HG02943 (cell line): ENCODE measurements around the gene ATPAF2.

Experiments used
- ATAC-seq: cut with Tn5 transposase; IDR thresholded peaks from one replicate; pipeline ENCODE4 v1.9.1; 2021; ENCODE audit warnings: mild to moderate bottlenecking, low read depth, moderate library complexity; ENCODE audit not compliant: unreplicated experiment

Gene ATPAF2

DNA sequence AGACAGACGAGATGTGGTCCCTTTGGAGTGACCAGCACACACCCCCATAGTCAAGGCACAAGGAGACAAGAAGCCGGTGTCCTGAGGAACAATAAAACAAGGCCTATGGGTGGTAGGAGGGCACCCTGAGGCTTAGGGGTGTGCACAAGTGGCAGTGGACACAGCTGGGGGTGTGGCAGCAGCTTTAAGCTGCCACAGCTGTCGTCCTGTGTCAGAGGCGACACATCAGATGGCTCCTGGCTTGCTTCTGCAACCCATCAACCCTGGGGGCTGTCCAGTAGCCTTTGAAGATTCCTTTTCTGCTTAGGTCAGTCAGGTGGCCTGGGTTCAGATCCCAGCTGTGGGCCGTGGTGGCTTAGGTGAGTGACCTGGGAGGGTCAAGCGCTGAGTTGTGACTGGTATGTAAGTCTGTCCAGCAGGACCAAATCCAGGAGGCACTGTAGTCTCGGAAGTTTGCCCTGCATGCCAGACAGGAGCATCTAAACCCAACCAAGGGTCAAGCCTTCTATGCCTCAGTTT lies 50.5 kb downstream of the ATPAF2 start:
- no peak for ATAC-seq

DNA sequence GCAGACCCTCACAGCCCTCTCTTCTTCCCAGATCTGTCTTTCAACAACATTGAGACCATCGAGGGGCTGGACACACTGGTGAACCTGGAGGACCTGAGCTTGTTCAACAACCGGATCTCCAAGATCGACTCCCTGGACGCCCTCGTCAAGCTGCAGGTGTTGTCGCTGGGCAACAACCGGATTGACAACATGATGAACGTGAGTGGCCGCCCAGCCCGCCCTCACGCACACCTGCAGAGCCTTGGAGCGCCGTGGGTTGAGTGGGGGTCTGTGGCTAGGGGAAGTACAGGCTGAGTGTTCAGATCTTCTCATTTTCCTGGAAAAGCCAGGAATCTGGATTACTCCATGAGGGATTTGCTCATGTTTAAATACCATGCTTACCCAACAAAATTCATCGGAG lies 51.1 kb downstream of the ATPAF2 start:
- no peak for ATAC-seq

DNA sequence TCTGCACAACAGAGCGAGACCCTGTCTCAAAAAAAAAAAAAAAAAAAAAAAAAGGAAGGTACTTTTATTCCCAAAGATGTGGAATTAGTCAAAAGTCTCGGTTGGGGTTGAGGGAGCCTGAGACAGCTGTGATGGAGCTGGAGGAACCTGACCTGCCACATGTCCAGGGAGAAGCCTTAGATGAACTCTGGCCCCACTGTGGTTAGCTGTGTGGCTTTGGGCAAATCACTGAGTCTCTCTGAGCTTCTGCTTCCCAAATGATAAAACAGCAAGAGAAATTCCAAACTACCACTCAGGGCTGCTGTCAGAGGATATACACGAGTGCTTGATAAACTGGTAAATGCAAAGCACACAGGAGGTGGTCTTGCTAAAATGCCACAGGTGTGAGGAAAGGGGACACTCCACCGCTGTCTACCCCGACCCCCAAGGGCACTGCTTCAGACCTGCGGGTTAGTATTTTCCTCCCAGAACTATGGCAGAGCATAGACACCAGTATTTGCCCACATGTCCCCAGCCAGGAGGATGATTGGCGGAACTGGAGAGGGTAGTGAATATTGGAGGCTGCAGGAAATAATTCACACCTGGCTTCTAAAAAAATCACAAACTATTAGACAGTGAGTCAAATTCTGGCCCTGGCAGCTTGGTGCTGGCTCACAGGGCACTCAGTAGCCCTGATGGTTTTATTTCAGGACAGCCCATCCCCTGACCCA lies 51.6 kb downstream of the ATPAF2 start:
- no peak for ATAC-seq

DNA sequence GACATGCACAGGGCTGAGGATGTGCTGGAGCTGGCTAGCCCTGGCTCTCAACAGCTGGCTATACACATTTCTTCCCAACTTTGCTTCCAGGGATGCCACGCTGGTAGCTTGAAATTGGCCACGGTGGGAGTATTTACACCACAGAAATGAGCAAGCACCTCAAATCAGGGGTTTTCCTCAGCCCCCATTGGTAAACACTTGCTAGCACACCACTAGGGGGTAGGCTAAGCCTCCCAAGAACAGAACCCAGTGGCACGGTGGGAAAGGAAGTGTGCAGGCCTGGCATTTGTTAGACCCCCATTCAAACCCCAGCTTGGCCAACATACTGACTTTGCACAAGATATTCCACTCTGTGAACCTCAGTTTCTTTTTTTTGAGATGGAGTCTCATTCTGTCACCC lies 53.4 kb downstream of the ATPAF2 start:
- ATAC-seq: no peak

DNA sequence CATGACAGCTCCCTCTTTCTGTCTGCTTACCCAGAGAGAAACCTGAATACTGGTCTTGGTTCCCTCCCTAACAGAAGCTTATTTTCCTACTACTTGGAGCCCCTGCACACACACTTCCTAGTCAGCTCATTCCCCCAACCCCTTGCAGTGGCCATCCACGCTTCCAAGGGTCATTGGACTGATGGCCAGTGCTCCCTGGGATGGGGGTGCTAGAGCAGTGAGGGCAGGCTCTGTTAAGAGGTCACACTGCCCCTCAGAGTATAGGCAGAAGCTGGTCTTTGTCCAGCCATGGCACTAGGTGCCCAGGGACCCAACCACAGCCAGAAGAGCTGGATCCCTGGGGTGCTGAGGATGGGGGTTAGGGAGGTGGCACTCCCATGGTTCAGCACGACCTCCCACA lies 53.8 kb downstream of the ATPAF2 start:
- ATAC-seq: no peak

DNA sequence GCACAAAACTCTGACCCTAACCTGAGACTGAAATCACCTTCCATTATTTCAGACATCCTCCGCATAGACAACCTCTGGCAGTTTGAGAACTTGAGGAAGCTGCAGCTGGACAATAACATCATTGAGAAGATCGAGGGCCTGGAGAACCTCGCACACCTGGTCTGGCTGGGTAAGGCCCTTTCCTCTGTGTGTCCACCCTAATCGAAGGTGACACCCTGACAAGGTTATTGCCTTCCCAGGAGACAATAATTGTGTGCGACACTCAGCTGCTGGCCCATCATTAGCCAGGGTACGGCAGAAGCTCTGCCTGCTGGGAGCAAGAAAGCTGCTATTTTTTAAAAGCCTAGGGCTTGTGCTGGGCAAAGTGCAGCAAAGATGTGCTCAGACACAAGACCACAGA lies 55.2 kb downstream of the ATPAF2 start:
- no peak for ATAC-seq

DNA sequence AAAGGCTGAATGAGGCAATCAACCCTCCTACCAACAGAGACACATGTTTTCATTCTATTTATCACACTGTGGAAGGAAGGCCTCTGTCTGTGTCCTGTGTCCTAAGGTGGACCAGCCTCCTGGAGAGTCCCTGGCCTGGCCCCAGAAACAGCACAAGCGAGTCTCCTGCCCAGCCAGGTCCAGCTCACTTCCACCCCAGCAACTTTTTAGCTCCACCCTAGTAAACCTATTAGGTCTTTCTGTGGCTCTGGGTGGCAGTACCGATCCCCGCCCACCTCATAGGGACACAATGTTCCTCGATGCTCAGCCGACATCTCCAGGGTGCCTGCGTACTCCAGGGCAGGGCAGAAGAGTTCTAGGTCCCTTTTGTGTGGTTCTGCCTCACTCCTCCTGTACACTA lies 55.6 kb downstream of the ATPAF2 start:
- no peak for ATAC-seq

DNA sequence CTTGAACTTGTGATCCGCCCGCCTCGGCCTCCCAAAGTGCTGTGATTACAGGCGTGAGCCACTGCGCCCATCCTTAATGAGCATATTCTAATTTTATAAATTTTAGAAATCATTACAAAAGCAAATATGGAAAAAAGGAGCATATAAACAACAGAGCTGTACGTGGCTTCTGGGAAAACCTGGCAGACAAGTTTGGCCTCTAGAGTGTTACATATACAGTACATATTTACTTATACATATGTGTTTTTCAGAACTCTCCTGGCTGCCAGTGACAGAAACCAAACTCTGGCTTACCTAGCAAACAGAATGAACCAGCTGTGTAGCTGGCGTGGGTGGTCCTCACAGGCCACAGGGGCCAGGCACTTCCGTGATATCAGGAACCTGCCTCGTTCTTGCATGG lies 56.2 kb downstream of the ATPAF2 start:
- no peak for ATAC-seq

DNA sequence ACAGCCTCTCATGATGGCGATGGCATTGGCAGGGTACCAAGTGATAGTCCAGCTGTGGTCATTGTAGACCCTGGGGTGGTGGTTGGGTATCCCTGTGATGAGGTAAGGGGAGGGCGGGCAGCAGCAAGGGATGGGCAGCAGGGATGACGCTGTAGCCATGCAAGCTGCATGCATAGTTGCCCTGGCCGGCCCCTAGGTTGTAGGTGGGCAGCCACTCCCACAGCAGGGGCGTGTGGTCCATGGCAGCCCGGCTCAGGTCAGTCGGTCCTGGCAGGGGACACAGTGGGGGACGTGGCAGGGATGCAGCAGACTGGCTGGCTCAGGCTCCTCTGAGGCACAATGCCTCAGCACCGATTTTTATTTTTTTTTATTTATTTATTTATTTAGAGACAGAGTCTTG lies 57.6 kb downstream of the ATPAF2 start:
- no peak for ATAC-seq

DNA sequence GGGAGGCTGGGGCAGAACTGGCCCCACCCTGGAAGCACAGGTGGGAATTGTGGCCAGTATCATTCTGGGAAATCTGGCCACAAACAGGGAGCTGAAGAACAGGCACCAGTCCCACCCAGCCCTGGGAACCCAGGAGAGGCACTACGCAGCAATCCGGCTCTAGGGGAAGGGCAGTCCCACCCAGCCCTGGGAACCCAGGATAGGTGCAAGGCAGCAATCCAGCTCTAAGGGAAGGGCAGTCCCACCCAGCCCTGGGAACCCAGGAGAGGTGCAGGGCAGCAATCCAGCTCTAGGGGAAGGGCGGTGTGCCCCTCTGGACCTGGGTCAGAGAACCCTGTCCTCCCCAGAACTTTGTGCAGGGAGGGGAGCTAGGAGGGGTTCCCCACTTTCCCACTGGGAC lies 59.2 kb downstream of the ATPAF2 start:
- no peak for ATAC-seq

DNA sequence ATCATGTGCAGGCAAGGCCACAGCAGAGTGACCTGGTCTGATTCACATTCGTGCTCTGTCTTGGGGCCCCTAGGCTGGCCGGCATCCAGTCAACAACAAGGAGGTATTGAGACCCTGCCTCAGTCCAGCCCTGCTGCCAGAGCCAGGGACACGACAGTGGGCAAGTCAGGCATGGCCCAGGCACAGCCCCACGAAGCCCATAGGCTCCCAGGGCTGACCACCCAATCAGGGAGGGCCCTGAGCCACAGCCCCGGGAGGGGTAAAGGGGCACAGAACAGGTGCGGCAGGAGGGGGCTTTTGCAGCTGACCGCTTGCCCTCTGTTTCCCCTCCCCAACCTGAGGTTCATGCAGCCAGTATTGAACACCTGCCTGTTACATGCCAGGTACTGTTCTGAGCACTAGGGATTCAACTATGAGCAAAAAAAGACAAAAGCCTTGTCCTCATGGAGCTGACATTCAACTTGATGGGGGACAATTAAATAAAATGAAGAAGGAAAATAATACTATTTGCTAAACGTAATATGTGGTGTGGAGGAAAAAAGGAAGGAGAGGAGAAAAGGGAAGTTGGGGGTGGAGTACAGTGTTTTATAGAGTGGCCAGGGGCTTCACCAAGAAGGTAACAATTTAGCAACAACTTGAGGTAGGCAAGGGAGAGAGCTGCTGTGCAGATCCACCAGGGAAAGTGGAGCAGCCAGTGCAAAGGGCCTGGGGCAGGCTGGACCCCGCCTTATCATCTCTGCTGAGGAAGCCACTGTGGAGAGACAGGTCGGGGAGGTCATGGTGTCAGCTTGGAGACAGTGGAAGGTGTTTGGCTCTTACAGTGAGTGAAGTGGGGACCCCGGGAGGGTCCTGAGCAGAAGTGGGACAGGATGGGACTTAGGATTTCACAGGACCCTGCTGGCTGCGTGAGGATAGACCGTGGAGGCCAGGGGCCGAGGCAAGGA lies 60.2 kb downstream of the ATPAF2 start:
- no peak for ATAC-seq

DNA sequence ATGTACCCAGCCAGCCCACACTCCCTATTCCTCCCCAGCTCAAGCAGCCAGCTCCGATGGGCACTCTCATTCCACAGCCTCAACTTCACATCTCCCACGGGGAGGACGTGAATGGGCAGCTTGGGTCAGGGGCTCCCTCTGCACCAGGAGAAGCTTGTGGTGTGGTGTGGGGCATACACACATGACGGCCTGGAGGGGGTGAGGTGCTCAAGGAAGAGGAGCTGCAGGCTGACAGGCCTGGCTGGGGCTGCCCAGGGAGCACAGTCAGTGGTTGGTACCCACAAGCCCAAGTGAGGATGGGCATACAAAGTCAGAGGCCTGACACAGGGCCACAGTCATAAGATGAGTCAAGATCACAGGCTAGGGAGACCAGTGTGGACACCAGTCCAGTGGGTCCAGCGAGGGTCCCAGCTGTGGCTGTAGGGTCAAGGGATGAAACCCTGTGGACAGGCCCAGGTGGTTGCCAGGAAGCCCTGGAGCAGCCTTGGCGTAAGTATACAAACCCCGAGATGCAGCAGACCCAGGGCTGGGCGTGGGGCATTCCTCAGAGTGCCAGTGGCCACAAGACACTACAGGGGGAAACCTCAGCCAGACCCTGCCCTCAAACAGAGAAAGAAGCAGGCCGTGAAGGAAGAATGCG lies 61.9 kb downstream of the ATPAF2 start:
- ATAC-seq: no peak

DNA sequence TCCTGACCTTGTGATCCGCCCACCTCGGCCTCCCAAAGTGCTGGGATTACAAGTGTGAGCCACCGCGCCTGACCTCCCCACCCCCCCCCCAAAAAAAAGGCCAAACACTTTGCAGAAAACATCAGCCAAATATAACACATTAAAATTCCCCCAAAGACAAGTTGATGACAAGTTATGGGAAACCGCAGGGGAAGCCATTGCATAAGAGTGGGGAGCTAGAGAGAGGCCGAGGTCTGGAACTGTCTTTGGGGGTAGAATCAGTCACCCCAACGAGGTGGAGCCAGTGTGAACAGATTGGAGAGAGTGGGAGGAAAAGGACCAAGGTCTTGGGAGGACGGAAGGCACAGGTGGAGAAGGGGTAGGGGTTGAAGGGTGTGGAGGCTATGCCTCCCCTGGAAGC lies 63.5 kb downstream of the ATPAF2 start:
- no peak for ATAC-seq

DNA sequence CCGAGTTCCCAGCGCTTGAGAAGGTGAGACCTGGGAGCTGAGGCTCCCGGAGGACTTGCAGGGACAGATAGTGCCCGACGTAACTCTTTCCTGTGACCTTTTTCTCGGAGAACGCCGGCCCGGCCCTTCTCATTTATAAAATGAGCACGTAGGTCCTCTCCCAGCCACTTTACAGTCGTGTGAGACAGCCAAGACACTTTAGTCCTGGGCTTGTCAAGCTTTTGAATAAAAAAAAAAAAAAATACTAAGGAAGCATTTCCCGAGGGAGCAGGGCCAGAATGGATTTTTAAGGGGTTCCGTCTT lies 66.1 kb downstream of the ATPAF2 start:
- ATAC-seq: no peak

DNA sequence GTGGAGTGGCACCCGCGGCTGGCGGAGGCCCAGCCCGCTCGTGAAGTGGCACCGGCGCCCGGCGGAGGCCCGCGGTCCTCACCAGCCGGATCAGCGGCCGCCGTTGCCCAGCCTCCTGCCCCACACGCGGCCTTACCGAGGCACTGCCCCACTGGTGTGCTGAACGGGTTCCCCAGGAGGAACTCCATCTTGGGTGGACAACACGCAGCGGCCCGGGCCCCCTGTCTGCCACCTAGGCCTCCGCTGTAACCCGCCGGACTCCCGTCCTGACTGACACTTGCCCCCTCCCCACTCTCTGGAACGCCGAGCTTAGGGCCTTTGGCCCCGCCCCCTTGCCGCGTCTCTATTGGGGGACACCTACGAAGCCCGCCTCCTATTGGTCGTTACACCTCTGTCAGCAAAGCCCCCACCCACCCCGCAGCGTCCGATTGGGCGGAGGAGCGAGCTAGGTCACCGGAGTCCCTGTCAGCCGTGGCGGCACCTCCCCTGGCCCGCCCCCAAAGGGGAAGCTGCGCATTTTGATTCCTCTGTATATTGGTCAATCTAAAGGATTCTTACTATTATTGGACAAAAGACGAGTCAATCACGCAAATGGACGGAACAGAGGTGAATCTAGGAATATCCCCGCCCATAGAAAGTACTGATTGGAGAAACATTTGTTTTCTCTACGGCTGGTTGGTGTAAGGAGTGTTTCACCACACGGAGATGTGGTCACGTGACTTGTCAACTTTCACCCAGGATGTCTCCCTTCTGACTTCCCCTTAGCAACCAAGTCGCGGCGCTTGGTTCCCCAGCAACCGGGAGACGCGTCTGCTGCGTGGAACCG lies 66.6 kb downstream of the ATPAF2 start, which contains the start of the genes DRC3 and TOM1L2:
Gene DRC3, plus strand, starts transcription at position 737 of the 826 bp plus-strand sequence. CDS start 4,737 bp downstream, outside the sequence.
Gene TOM1L2, minus strand, starts transcription at position 275 of the 826 bp plus-strand sequence. Its CDS starts 87 bp downstream, at position 188.
- peak; percentile 94 for ATAC-seq

DNA sequence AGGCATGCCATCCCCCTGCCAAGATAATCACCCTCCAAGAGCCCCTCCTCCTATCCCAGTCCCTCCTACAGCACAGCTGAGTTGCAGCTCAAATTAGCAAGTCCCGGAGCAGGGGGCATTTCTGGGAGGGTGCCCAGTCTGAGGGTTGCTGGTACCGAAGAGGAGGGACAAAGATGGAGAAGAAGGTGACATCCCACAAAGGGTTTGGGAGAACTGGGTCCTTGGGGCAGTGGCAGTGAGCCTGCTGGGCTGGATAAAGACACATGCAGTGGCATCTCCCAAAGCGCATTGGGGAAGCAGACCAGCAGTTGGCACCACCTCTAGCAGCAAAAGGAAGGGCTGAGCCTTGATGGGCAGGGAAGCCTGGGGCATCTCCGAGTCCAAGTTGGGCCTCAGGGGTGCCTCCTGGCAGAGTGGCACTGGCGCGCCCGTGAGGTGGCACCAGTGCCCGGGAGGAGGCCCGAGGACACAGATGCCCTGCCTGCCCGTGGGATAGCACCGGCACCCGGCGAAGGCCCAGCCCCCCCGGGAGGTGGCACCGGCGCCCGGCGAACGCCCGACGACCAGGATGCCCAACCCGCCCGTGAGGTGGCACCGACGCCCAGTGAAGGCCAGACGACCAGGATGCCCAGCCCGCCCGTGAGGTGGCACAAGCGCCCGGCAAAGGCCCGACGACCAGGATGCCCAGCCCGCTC lies 67.4 kb downstream of the ATPAF2 start:
- ATAC-seq: no peak

DNA sequence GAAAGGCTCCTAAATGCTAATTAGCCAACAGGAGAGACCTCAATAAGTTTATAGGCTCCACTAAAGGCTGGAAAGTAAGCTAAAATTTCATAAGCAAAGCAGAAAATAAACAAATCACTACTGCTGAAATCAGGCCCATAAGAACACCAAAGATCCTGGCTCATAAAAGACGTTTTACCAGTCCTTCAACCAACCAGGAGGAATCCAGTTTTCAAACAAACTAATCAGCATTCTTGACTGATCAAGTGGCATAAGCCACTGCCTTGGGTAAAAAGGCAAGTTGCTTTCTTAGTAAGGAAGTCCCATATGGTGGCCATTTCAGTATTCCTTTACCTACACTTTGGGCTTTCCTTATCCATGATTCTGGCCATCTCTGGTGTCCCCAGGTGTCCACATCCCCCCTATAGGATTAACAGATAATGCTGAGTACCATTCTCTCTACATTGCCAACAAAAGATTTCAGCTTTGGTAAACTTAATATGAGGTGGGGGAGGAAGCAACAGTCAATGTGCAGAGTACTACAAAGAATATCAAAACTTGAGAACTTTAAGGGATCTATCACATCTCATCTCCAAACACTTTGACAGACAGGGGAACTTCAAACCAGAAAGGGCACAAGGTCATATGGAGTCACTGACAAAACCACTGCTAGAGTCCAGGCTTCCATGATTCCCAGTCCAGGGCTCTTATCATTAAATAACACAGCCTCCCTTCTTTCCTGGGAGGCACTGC lies 68.1 kb downstream of the ATPAF2 start:
- ATAC-seq: no peak
